Glomerular visceral epithelial cell (primary cell): ENCODE data around the gene FAM227A.

Experiments used
- DNase-seq: peaks from one replicate; pipeline ENCODE4 v3.0.0-alpha.2; 2016; ENCODE audit errors: extremely low spot score

The FAM227A gene

DNA sequence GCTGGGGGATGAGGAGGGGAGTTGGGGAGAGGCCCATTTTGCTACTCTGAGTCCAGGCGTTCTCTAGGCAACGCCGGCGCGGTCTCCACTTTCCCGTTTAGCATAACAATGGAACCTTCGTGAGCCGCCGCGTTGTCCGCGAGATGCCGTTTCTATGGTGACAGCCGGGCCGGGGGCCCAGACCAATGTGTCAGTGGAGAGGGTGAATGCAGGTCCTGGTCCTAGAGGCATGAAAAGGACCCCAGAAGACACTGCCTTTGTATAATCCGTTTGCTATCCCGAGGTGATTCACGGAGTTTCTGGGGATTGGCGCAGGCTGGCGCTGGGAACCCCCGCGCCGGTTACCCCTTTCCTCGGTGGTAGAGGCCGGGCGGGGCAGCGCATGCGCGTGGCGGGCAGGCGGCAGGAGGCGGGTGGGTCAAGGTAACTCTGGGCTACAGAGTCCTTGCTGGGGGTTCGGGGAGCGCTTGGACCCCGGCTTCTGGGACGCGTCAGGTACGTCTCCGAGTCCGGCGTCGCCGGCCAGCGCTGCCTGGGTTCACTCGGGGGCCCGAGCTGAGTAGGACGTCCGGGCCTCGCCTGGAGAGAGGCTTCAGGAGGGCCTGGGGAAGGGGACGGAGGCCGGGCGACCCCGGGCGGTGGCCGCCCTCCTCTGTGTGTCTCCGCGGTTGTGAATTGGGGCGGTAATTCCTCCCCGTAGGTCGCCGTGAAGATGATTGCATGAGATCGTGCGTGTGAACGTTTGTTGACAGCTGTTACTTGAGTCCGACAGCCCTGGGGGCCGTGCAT, at the start of gene FAM227A, which contains the start of gene CBY1:
FAM227A (minus strand) TSS at position 137 of the 789 bp plus-strand sequence. CDS start 6,224 bp downstream, outside the sequence.
CBY1 (plus strand) TSS at position 383 of the 789 bp plus-strand sequence. CDS start 11,417 bp downstream, outside the sequence.
- DNase-seq: peak; percentile 78

DNA sequence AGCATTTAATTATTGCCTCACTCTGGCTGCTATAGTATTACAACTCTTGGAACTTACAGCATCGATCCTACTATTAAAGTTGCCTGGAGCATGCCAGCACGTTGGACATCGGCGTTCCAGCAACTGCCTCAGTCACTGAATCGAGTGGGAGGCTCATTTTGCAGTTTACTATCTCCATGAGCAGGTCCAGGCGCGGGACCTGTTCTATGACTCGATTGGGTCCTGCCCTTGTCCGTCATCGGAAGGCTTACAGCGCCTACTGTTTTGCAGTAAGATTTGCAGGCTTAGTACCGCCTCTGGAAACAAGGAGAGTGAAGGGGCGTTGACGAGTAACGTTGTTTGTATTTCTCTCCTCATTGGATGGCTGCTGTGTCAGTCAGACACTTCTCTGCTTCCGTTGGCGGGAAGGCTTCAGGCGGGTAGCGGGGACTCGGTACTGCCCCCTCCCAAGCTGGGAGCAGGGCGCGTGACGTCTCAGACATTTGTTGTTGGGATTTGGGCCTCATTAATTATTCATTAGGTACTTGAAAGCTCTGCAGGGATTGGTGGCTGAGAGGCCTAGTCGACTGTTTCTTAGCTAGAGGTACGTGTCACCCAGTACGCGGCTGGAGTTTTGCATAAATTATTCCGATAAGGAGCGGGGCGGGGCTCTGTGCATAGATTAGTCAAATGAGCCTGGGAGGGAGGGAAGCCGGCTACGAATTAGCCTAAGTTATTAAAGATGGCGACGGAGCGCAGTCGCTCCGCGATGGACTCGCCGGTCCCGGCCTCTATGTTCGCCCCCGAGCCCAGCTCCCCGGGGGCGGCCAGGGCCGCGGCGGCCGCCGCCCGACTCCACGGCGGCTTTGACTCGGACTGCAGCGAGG, 49.3 kb upstream of the FAM227A start, which contains the start of gene GTPBP1:
GTPBP1 (plus strand) TSS at position 710 of the 866 bp plus-strand sequence; CDS start at position 722, 12 bp downstream.
- DNase-seq: peak; percentile 100

GRCh38 chr22:38704654-38705234, 48.6 kb upstream of the FAM227A start:
- no peak for DNase-seq

DNA sequence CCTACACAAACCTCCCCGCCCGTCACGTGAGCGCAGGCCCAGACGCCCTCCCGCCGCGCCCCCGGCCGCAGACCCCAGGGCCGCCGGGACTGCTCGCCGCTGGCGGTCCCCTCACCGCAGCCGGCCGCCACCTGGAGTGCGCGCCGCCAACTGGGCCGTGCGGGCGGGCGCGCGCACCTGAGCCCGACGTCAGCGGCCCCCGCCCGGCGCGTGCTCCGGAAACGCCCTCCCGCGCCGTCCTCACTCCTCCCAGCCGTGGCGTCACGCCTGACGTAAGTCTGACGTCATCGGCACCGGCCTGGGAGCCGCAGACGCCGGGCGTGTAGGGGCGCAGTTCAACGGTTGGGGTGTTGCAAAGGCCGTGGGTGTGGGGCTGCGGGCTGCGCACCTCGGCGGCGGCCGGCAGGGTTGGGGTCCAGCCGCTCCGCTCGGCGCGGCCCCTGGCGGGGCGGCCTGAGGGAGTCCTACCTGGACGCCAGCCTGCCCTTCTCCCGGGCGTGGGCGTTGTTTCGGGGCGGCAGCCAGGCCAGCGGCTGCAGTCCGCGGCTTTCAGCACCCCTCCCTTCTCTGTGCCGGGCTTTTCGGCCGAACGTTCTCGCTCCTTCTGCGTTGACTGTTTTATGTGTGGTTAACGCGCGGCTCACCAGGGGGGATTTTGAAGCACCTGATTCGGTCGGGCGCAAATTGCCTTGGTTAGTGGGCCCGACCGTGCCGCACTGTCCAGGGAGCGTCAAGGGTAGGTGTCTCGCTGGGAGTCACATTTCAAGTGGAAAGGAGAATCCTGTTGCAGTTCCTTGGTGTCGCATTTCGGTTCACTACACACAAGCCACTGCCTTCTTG, 44.8 kb upstream of the FAM227A start, which contains the start of gene JOSD1:
JOSD1 (minus strand) TSS at position 155 of the 840 bp plus-strand sequence. CDS start 956 bp downstream, outside the sequence.
- peak; percentile 90 for DNase-seq

DNA sequence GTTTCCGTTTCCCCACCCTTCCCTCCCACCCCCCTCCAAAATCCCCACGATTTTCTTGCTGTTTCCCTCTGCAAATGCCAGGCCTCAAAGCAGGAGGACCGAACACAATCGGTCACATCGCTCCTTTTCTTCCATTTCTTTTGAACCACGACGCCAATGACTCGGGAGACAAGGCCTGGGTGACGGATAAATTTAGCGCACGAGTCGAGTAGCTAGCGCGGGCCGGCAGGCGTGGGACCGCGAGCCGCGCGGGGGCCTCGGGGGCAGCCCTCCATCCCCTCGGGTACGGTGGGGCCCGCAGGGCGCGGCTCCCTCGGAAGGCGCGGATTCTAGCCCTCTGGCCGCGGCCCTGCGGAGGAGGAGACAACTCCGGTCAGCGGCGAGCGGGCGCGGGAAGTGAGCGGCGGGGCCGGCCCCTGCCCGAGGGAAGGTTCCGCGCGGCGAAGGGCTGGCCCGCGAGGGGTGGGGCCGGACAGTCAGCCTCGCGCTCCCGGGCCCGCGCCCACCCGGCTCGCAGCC, 44.1 kb upstream of the FAM227A start:
- no peak for DNase-seq

DNA sequence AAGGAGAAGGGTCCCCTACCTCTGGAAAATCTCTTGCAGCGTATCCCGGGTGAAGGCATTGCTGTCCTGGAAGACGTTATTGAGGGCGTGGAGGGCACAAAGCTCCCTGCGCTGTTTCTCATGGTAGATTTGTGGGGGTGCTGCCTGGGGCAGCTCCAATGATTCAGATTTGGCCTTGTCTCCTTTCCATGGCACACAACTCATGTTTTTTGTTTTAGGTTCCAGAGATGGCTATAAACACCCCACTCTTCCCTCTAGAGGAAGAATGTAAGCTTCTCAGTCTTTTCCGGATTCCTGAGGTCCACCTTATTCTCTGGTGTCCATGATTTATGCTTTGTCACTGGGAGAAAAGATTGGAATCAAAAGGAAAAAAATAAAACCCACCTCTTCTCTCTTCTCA, 43.6 kb upstream of the FAM227A start:
- peak; percentile 17 for DNase-seq

GRCh38 chr22:38699143-38699542, 43.0 kb upstream of the FAM227A start:
- no peak for DNase-seq

GRCh38 chr22:38698407-38699094, 42.4 kb upstream of the FAM227A start:
- no peak for DNase-seq

GRCh38 chr22:38697425-38698089, 41.4 kb upstream of the FAM227A start:
- no peak for DNase-seq

GRCh38 chr22:38696606-38697424, 40.6 kb upstream of the FAM227A start:
- peak; percentile 56 for DNase-seq

DNA sequence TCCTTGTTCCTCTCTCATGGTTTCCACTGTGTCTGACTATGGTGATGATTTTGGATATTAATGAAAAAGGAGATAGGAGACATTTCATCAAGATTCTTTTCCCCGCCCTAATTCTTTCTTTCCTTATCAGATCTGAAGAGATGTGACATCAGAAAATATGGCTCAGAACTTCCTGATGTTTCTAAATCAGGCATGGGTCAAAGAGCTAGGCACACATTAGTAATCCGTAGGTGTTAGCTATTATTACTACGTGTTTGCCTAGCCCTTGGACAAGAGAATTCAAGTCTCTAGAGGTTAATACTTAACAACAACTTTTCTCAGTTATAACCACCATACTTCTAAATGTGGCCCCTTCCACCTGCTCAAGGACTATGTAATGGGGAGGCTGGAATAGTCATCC, 38.7 kb upstream of the FAM227A start:
- no peak for DNase-seq

GRCh38 chr22:38694049-38694448, 37.9 kb upstream of the FAM227A start:
- no peak for DNase-seq

GRCh38 chr22:38689651-38690050, 33.5 kb upstream of the FAM227A start:
- DNase-seq: no peak

DNA sequence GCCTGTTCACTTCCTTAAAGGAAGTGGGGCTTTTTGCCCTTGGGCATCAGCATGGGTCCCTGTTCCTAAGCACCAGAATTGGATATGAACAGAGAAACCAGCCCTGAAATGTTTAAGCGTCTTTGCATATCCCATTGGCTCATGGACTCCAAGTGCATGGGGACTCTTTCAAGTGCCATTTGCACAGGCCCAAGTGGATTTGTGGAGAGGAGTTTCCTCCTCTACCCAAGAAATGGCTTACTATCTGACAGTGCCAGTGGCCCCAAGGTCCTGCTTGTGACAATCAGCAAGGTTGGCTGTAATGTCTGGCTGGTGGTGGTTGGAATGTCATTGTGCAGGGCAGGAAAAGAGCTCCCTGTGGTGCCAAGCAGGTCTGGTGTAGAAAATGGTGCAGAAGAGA, 29.6 kb upstream of the FAM227A start:
- DNase-seq: no peak

DNA sequence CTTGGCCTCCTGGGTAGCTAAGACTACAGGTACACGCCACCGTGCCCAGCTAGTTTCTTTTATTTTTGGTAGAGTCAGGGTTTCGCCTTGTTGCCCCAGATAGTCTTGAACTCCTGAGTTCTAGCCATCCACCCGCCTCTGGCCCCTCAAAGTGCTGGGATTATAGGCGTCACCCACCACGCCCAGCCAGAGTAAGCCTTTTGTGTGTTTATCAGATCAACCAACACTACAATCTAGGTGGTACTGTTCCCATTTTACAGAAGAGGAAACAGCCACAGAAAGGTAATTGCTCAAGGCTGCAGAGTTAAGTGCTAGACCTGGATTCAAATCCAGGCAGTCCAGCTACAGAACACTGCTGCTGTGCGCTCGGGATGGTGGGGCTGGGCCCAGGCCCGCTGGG, 28.7 kb upstream of the FAM227A start:
- no peak for DNase-seq

DNA sequence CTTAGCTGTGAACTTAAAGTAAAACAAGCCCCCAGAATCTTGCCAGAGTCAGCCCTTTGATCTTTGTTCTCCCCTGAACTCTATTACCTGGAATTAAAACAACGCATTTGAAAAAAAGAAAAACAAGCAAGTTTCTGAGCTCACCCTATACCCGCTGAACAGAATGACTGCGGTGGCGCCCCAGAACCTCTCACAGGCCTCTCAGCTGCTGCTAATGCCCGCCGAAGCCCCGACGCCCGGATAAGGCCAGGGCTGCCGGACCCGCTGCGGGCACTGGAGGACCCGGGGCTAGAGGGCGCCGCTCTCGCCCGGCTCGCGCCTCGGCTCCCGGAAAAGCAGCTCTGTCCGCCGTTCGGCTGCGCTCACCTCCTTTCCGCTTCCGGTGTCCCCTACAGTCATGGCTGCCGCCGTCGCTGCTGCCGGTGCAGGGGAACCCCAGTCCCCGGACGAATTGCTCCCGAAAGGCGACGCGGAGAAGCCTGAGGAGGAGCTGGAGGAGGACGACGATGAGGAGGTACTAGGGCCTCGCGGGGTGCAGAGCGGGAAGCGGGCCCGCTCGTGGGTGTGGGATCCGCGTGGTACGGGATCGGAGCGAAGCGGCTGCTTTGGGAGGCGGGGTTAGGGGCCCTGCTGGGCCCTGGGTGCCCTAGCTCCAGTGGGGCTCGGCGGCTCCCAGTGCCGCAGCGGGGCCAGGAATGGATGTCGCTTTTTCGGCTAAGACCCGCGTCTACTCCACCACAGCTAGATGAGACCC, 25.6 kb upstream of the FAM227A start, which contains the start of gene TOMM22:
TOMM22 (plus strand) TSS at position 376 of the 754 bp plus-strand sequence; CDS start at position 398, 22 bp downstream.
- DNase-seq: peak; percentile 85

GRCh38 chr22:38675833-38676232, 19.6 kb upstream of the FAM227A start:
- DNase-seq: no peak

DNA sequence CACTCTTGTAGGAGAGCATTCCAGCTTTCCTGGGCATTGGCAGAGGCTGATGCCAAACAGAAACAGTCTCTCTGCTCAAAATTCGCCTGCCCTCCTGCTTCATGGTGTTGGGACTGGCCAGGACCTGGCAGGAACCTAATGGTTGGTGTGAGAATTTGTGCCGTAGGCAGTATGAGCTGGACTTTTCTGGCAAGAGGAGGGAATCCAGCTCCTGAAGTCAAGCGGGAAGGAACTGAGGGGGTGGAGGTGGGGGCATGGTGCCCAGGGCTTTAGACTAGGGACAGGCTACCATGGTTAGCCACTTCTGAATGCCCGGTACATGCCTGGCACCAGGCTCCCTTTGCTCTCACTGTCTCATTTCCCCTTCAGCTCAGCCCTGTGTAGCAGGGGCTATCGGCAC, 18.7 kb upstream of the FAM227A start:
- DNase-seq: no peak
